Fibroblast of pulmonary artery (primary cell): ENCODE results near the gene MAPK8.

Experiments used
- DNase-seq: peaks from one replicate; pipeline ENCODE4 v3.0.0-alpha.2; 2010; ENCODE audit warnings: low read depth
- H3K4me3 ChIP-seq: replicated peaks from 2 replicates; pipeline ENCODE4 v1.5.1; 2011; ENCODE audit warnings: low read depth, mild to moderate bottlenecking, control low read depth, low read length, moderate library complexity
- TF ChIP-seq, protein P1 (sequence below): IDR thresholded peaks from 2 replicates; pipeline ENCODE4 v1.5.1; 2011; ENCODE audit warnings: mild to moderate bottlenecking, control low read depth, low read length, inconsistent platforms; ENCODE audit errors: missing control alignments

Gene MAPK8

DNA sequence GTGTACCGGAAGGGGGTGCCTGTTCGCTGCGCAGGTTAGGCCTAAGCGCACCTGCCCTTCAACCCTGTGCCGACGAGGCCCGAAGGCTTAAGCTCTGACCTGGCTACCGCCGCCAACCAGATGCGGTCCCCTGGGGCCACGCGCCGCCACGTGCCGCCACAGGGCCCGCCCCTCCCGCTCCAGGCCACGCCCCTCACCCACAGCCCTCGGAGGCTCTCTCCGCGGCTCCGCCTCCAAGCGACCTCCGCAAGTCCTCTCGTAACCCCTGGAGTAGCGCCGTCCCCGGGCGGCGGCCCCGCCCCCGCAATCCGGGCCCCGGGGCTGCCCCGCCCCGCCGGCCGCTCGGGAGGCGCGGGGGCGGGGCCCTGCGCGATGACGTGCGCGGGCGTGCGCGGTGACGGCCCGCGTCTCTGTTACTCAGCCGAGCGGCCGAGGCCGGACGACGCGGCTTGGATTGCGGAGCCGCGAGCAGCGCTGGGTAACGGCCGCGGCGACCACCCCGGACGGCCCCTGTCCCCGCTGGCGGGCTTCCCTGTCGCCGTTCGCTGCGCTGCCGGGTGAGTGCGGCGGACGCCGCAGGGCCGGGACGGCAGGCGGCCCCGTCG, at the start of gene MAPK8:
TSS of gene MAPK8 (plus strand) at position 413 of the 605 bp plus-strand sequence. CDS start 94,984 bp downstream, outside the sequence.
- TF ChIP-seq, protein P1, sequence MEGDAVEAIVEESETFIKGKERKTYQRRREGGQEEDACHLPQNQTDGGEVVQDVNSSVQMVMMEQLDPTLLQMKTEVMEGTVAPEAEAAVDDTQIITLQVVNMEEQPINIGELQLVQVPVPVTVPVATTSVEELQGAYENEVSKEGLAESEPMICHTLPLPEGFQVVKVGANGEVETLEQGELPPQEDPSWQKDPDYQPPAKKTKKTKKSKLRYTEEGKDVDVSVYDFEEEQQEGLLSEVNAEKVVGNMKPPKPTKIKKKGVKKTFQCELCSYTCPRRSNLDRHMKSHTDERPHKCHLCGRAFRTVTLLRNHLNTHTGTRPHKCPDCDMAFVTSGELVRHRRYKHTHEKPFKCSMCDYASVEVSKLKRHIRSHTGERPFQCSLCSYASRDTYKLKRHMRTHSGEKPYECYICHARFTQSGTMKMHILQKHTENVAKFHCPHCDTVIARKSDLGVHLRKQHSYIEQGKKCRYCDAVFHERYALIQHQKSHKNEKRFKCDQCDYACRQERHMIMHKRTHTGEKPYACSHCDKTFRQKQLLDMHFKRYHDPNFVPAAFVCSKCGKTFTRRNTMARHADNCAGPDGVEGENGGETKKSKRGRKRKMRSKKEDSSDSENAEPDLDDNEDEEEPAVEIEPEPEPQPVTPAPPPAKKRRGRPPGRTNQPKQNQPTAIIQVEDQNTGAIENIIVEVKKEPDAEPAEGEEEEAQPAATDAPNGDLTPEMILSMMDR: no peak
- H3K4me3 ChIP-seq: peak within 1 kb of the TSS; percentile 78
- peak; percentile 90 for DNase-seq

- no peak overlapping the region for H3K4me3 ChIP-seq
- DNase-seq: no peak
- TF ChIP-seq, protein P1: no peak
Measured at GRCh38 chr10:48257407-48257961, 49.0 kb upstream of the MAPK8 start.

DNA sequence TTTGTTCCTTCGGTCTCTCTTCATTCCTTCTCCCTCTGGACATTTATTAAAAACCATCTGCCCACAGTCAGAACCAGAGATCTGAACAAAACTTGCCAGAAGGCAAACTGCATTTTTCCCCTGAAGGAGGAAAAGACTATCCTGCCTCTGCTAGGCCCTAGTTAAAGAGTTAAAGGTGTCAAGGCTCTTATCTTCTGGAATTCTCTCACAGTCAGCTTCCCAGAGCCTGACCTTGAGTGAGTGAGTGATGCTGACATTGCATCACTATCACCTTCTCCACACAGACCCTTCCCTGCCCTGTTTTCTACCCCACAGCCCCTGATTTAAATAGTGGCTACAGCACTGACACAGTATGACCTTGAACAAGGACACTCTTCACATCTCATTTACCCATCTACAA, 48.4 kb upstream of the MAPK8 start:
- no peak overlapping the region for H3K4me3 ChIP-seq
- no peak for DNase-seq
- TF ChIP-seq, protein P1: no peak

- no peak for DNase-seq
- TF ChIP-seq, protein P1: no peak
- no peak overlapping the region for H3K4me3 ChIP-seq
Measured at GRCh38 chr10:48266528-48266927, 39.9 kb upstream of the MAPK8 start.

- H3K4me3 ChIP-seq: no peak overlapping the region
- no peak for DNase-seq
- TF ChIP-seq, protein P1: no peak
Measured at GRCh38 chr10:48271047-48271730, 35.3 kb upstream of the MAPK8 start.

DNA sequence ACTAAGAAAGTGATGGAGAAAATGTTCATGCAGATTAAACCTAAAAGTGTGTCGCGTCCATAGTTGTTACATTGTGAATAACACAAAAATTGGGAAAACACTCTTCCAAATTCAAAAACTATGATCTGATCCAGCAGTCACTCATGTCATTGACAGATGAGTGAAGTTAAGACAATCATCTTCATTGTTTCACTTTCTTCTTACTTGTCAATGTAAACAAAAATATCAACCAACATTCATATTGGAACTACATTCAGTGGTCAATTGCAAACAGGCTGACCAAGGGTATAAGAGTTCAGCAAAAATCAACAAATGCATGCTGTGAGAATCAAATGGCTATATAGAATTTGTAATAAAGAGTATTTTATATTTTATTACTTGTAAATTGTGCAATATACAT, 33.8 kb upstream of the MAPK8 start:
- TF ChIP-seq, protein P1: no peak
- no peak for DNase-seq
- no peak overlapping the region for H3K4me3 ChIP-seq

DNA sequence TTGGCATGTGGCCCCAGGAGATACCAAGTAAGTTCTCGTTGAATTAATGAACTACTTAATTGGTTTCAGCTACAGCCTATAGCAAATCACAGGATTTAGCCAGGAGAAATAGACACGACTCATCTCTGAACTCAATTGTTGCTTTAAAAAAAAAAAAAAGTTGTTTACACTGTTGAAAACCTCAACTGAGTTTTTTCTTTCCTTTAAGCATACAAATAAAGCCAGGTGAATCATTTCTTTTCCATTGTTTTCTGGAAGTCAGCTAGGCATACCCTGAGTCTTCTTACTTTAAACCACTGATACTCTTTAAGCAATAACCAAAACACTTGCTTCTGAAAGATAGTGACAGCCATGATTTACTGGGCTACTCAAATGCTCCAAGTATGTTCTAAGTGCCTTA, 32.7 kb upstream of the MAPK8 start:
- TF ChIP-seq, protein P1: no peak
- no peak overlapping the region for H3K4me3 ChIP-seq
- no peak for DNase-seq
